ENCODE results near the gene MORC1. TPM values are rescaled to one million over a fixed set of nuclear protein-coding genes. Genes with fewer than 3 reads are reported as not detected.

Gene MORC1
- polyA plus RNA-seq, 1 donor (not counting 4 experiments of a cell fraction or from before 2014, with no cell fraction given), result not detected

- Histone ChIP-seq H3K79me2 (ENCODE audit: control insufficient read depth, insufficient read depth, low read length) (no peaks in the 10 kb centered on the region), H3K4me2 (ENCODE audit: control insufficient read depth, extremely low read depth, insufficient read depth, low read depth, low read length) (no peak overlapping the region), H3K9me1 (ENCODE audit: control insufficient read depth, extremely low read depth, insufficient read depth, low read length) (no peaks in the 10 kb centered on the region), H2AFZ (ENCODE audit: control insufficient read depth, low read length) (no peak overlapping the region), H4K20me1 (ENCODE audit: control insufficient read depth, extremely low read depth, insufficient read depth, low read length) (no peaks in the 10 kb centered on the region), H3K36me3 (ENCODE audit: control insufficient read depth in 2 of 2, extremely low read depth in 1 of 2, insufficient read depth in 2 of 2, low read length in 2 of 2) (no peaks in the 10 kb centered on the region), H3K9ac (ENCODE audit: control insufficient read depth, extremely low read depth, insufficient read depth, low read length) (no peak overlapping the region), H3K9me3 (ENCODE audit: control insufficient read depth, low read depth, low read length) (no peaks in the 10 kb centered on the region), H3K27ac (ENCODE audit: control insufficient read depth, insufficient read depth, low read length) (no peak overlapping the region), H3K27me3 (ENCODE audit: control insufficient read depth, extremely low read depth, insufficient read depth, low read length) (no peaks in the 10 kb centered on the region), H3K4me1 (ENCODE audit: control insufficient read depth, extremely low read depth, insufficient read depth, low read length) (no peaks in the 10 kb centered on the region), H3K4me3 (ENCODE audit: control insufficient read depth in 2 of 3, extremely low read depth in 1 of 3, insufficient read depth in 2 of 3, low read depth in 1 of 3, low read length in 3 of 3) (no peak overlapping the region)
- dilution Hi-C loops (cut with MboI; ENCODE audit: extremely low pct_ligation_motif_present, low sequenced_read_pairs), result no loop called here
- DNase-seq (ENCODE audit: low read depth, low spot score) (no peak), FAIRE-seq (no peak)
- TF ChIP-seq CTCF (optimal IDR thresholded peaks at IDR 0.05 in 1 of 3, IDR thresholded peaks at IDR 0.05 in 1 of 3, conservative IDR thresholded peaks at IDR 0.05 in 1 of 3; ENCODE audit: extremely low read depth in 1 of 3, insufficient read depth in 2 of 3, low read length in 3 of 3), result no peak
- no peak for TF ChIP-seq EZH2 (IDR thresholded peaks at IDR 0.05; ENCODE audit: low read length)
Observed at GRCh38 chr3:109125902-109126301, 8.0 kb upstream of the MORC1 start.

GRCh38 chr3:109122690-109123089, 4.8 kb upstream of the MORC1 start:
- TF ChIP-seq CTCF (optimal IDR thresholded peaks at IDR 0.05 in 1 of 3, IDR thresholded peaks at IDR 0.05 in 1 of 3, conservative IDR thresholded peaks at IDR 0.05 in 1 of 3; ENCODE audit: extremely low read depth in 1 of 3, insufficient read depth in 2 of 3, low read length in 3 of 3) (no peak), EZH2 (IDR thresholded peaks at IDR 0.05; ENCODE audit: low read length) (no peak)
- FAIRE-seq, result no peak
- H3K9me3 ChIP-seq (ENCODE audit: control insufficient read depth, low read depth, low read length), result no peaks in the 10 kb centered on the region
- dilution Hi-C loops (cut with MboI; ENCODE audit: extremely low pct_ligation_motif_present, low sequenced_read_pairs), result no loop called here
- H3K4me2 ChIP-seq (ENCODE audit: control insufficient read depth, extremely low read depth, insufficient read depth, low read depth, low read length), result no peak overlapping the region
- H3K4me1 ChIP-seq (ENCODE audit: control insufficient read depth, extremely low read depth, insufficient read depth, low read length), result no peaks in the 10 kb centered on the region
- no peaks in the 10 kb centered on the region for H3K9me1 ChIP-seq (ENCODE audit: control insufficient read depth, extremely low read depth, insufficient read depth, low read length)
- no peak for DNase-seq (ENCODE audit: low read depth, low spot score)
- no peak overlapping the region for H3K4me3 ChIP-seq (ENCODE audit: control insufficient read depth in 2 of 3, extremely low read depth in 1 of 3, insufficient read depth in 2 of 3, low read depth in 1 of 3, low read length in 3 of 3)
- no peaks in the 10 kb centered on the region for H3K27me3 ChIP-seq (ENCODE audit: control insufficient read depth, extremely low read depth, insufficient read depth, low read length)
- no peaks in the 10 kb centered on the region for H3K36me3 ChIP-seq (ENCODE audit: control insufficient read depth in 2 of 2, extremely low read depth in 1 of 2, insufficient read depth in 2 of 2, low read length in 2 of 2)
- no peaks in the 10 kb centered on the region for H4K20me1 ChIP-seq (ENCODE audit: control insufficient read depth, extremely low read depth, insufficient read depth, low read length)
- H3K27ac ChIP-seq (ENCODE audit: control insufficient read depth, insufficient read depth, low read length), result no peak overlapping the region
- no peak overlapping the region for H3K9ac ChIP-seq (ENCODE audit: control insufficient read depth, extremely low read depth, insufficient read depth, low read length)
- H3K79me2 ChIP-seq (ENCODE audit: control insufficient read depth, insufficient read depth, low read length), result no peaks in the 10 kb centered on the region
- no peak overlapping the region for H2AFZ ChIP-seq (ENCODE audit: control insufficient read depth, low read length)
